ENCODE results near the gene MAMDC2.

Gene MAMDC2

GRCh38 chr9:70145981-70146380 is 102.3 kb downstream of the MAMDC2 start:
- Mint-ChIP-seq H3K27ac (no peak overlapping the region), H3K27me3 (ENCODE audit: low read depth) (no peaks in the 10 kb centered on the region), H3K4me1 (peaks cover 19% of the 10 kb centered on the region), H3K9me3 (no peaks in the 10 kb centered on the region), H3K4me3 (no peak overlapping the region), H3K36me3 (ENCODE audit: low read depth) (no peaks in the 10 kb centered on the region)
- TF ChIP-seq, protein P1, sequence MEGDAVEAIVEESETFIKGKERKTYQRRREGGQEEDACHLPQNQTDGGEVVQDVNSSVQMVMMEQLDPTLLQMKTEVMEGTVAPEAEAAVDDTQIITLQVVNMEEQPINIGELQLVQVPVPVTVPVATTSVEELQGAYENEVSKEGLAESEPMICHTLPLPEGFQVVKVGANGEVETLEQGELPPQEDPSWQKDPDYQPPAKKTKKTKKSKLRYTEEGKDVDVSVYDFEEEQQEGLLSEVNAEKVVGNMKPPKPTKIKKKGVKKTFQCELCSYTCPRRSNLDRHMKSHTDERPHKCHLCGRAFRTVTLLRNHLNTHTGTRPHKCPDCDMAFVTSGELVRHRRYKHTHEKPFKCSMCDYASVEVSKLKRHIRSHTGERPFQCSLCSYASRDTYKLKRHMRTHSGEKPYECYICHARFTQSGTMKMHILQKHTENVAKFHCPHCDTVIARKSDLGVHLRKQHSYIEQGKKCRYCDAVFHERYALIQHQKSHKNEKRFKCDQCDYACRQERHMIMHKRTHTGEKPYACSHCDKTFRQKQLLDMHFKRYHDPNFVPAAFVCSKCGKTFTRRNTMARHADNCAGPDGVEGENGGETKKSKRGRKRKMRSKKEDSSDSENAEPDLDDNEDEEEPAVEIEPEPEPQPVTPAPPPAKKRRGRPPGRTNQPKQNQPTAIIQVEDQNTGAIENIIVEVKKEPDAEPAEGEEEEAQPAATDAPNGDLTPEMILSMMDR (IDR thresholded peaks at IDR 0.05; ENCODE audit: unreplicated experiment in 3 of 3): no peak

DNA sequence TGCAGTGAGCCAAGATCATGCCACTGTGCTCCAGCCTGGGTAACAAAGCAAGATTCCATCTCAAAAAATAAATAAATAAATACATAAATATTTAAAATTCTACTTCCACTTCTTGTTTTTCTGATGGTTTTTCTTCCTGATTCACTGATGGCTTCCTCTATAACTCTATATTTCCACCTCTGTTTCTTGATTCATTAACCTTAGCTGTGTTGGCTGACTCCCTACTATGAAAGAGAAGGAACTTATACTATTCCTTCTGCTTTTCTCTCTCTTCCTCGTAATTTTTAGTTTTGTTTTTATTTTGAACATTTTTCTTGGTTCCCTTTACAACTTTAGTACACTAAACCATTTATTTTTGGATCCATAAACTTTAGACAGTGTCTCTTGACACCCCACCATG is 103.5 kb downstream of the MAMDC2 start:
- Mint-ChIP-seq H3K9me3 (no peaks in the 10 kb centered on the region), H3K36me3 (ENCODE audit: low read depth) (no peaks in the 10 kb centered on the region), H3K27me3 (ENCODE audit: low read depth) (no peaks in the 10 kb centered on the region), H3K27ac (peak overlapping the region in 1 of 3 experiments; percentile 2), H3K4me1 (peaks cover 19% of the 10 kb centered on the region), H3K4me3 (no peak overlapping the region)
- TF ChIP-seq, protein P1 (IDR thresholded peaks at IDR 0.05; ENCODE audit: unreplicated experiment in 3 of 3): no peak

GRCh38 chr9:70147651-70148050 is 104.0 kb downstream of the MAMDC2 start:
- TF ChIP-seq, protein P1 (IDR thresholded peaks at IDR 0.05; ENCODE audit: unreplicated experiment in 3 of 3): no peak

DNA sequence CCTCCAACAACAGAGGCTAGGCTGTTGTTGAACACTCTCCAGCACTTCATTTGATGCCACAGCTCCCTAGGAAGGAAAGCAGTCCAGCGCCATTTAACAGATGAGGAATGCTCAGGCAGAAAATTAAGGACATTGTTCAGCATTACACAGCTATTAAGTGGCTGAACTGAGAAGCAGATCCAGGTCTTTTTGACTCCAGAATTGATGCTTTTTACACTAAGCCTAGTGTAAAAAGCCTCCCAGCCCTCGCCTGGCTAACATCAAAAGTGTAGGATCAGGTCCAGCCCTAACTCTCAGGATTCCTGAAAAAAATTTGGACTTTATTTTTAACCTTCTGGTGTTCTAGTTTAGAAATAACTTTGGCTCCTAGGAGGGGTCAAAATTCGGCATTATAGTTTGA is 108.7 kb downstream of the MAMDC2 start:
- peaks cover 36% of the 10 kb centered on the region for H3K4me1 Mint-ChIP-seq
- TF ChIP-seq, protein P1 (IDR thresholded peaks at IDR 0.05; ENCODE audit: unreplicated experiment in 3 of 3): no peak
- H3K27ac Mint-ChIP-seq: no peak overlapping the region
- no peaks in the 10 kb centered on the region for H3K9me3 Mint-ChIP-seq
- H3K4me3 Mint-ChIP-seq: no peak overlapping the region
- H3K36me3 Mint-ChIP-seq (ENCODE audit: low read depth): no peaks in the 10 kb centered on the region
- no peaks in the 10 kb centered on the region for H3K27me3 Mint-ChIP-seq (ENCODE audit: low read depth)

More at GRCh38 chr9:70147651-70148050, 104.0 kb downstream of the MAMDC2 start:
- H3K36me3 Mint-ChIP-seq (ENCODE audit: low read depth): no peaks in the 10 kb centered on the region
- H3K4me1 Mint-ChIP-seq: peaks cover 19% of the 10 kb centered on the region
- no peaks in the 10 kb centered on the region for H3K9me3 Mint-ChIP-seq
- H3K4me3 Mint-ChIP-seq: no peak overlapping the region
- H3K27ac Mint-ChIP-seq: no peak overlapping the region
- no peaks in the 10 kb centered on the region for H3K27me3 Mint-ChIP-seq (ENCODE audit: low read depth)

DNA sequence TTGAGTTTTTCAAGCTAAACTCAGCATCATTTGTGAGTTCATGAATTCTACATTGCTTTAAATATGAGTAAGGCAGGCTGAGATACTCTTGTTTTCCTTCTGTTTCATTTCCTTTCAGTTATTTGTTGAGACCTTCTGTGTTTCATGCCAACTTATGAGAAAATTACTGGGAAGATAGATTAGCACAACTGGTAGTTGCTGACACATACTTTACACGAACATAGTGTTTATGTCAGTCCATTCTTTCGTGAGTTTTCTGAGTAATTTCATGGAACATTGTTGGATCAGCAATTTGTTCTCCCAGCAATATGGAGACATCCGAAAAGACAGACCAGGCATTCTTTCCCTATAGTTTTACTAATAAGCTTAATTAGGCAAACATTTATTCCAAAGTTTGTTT is 113.1 kb downstream of the MAMDC2 start:
- H3K27ac Mint-ChIP-seq: peak overlapping the region; percentile 27 to 69 (median 60)
- H3K4me1 Mint-ChIP-seq: peaks cover 53% of the 10 kb centered on the region

GRCh38 chr9:70159630-70160029 is 116.0 kb downstream of the MAMDC2 start:
- Mint-ChIP-seq H3K36me3 (ENCODE audit: low read depth) (no peaks in the 10 kb centered on the region), H3K4me1 (peaks cover 69% of the 10 kb centered on the region), H3K27me3 (ENCODE audit: low read depth) (no peaks in the 10 kb centered on the region), H3K9me3 (no peaks in the 10 kb centered on the region), H3K27ac (peak overlapping the region in 1 of 3 experiments; percentile 61), H3K4me3 (no peak overlapping the region)
- TF ChIP-seq, protein P1 (IDR thresholded peaks at IDR 0.05; ENCODE audit: unreplicated experiment in 3 of 3): no peak

More for the DNA sequence above, 113.1 kb downstream of the MAMDC2 start:
- TF ChIP-seq, protein P1 (IDR thresholded peaks at IDR 0.05; ENCODE audit: unreplicated experiment in 3 of 3): no peak
- Mint-ChIP-seq H3K36me3 (ENCODE audit: low read depth) (no peaks in the 10 kb centered on the region), H3K4me3 (peak overlapping the region in 1 of 3 experiments; percentile 42), H3K27me3 (ENCODE audit: low read depth) (no peaks in the 10 kb centered on the region), H3K9me3 (no peaks in the 10 kb centered on the region)

Data from nephron (organoid).